Esophagus squamous epithelium (tissue), 4 donors: ENCODE results near the gene ZNF592.

Experiments
- POLR2A ChIP-seq, 4 donors: fragments of 450-650 bp; IDR thresholded peaks; one replicate each; pipeline ENCODE4 v1.6.1; 2017; ENCODE audit warnings: antibody characterized with exemption in 4 of 4, mild to moderate bottlenecking in 4 of 4, moderate library complexity in 3 of 4
- TF ChIP-seq, protein P1 (sequence below), 6 experiments: fragments of 450-650 bp in 4 of 6; fragments of 200-600 bp in 2 of 6; sonication (generic) in 2 of 6; IDR thresholded peaks; one replicate each; pipeline ENCODE4 v1.5.1; 2016 to 2019; ENCODE audit warnings: antibody characterized with exemption in 6 of 6, mild to moderate bottlenecking in 4 of 6, moderate library complexity in 4 of 6

DNA sequence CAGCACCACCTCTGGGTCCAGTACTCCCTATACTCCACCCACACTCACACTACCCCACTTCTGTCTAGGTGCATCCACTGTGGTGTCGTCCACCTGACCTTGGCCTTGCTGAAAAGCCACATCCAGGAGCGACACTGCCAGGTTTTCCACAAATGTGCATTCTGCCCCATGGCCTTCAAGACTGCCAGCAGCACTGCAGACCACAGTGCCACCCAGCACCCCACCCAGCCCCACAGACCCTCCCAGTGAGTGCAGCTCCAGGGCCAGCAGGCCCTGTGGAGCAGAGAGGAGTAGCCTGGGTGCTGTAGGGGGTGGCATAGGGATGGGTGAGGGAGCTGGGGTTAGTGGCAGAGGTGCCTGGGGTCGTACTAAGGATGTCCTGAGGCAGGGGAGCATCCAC lies 49.4 kb downstream of the ZNF592 start:
- TF ChIP-seq, protein P1, sequence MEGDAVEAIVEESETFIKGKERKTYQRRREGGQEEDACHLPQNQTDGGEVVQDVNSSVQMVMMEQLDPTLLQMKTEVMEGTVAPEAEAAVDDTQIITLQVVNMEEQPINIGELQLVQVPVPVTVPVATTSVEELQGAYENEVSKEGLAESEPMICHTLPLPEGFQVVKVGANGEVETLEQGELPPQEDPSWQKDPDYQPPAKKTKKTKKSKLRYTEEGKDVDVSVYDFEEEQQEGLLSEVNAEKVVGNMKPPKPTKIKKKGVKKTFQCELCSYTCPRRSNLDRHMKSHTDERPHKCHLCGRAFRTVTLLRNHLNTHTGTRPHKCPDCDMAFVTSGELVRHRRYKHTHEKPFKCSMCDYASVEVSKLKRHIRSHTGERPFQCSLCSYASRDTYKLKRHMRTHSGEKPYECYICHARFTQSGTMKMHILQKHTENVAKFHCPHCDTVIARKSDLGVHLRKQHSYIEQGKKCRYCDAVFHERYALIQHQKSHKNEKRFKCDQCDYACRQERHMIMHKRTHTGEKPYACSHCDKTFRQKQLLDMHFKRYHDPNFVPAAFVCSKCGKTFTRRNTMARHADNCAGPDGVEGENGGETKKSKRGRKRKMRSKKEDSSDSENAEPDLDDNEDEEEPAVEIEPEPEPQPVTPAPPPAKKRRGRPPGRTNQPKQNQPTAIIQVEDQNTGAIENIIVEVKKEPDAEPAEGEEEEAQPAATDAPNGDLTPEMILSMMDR (IDR thresholded peaks at IDR 0.05), result no peak
- TF ChIP-seq POLR2A (IDR thresholded peaks at IDR 0.05), result no peak
